Activated naive CD4-positive, alpha-beta T cell (primary cell): Measurements from ENCODE around the gene GOLM1.

ENCODE experiments used
- DNase-seq, 4 experiments: peaks; one replicate each; lab custom pipeline; 2025; lab: John Stamatoyannopoulos, UW

GOLM1 gene

GRCh38 chr9:85981369-85981768 lies 118.0 kb downstream of the GOLM1 start:
- DNase-seq: no peak

DNA sequence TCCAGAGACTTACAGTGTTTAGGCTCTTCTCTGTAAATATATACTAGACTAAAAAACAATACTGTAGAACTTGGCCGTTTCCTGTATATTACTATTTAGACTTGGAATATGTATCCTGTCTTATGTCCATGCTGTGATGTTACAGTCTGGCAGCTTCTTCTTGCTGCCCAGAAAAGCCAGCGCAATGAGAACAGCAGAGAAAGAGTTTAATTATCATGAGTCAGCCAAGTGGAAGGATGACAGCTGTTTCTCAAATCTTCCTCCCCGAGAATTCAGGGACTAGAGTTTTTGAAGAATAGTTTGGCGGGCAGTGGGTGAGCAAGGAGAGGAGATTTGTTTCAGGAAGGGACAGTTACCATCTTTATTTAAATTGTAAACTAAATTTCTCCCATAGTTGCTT lies 120.9 kb downstream of the GOLM1 start:
- DNase-seq: no peak
